Activated naive CD8-positive, alpha-beta T cell treated with anti-CD3 and anti-CD28 coated beads, Interleukin-2, amount 50 U/mL, for 24 hours (primary cell): ENCODE data around the gene ZMYM1.

Experiments used
- ATAC-seq: fragments of 150-1000 bp; cut with Tn5 transposase; one replicate; pipeline ENCODE4 v1.10.0; 2021
- DNase-seq: peaks from one replicate; pipeline ENCODE4 v3.0.0; 2021
- H3K27ac Mint-ChIP-seq: one replicate; pipeline ENCODE4 v1.8.0; 2021; ENCODE audit warnings: mild to moderate bottlenecking, mixed read lengths
- H3K27me3 Mint-ChIP-seq: one replicate; pipeline ENCODE4 v1.8.0; 2021; ENCODE audit warnings: mixed read lengths
- H3K36me3 Mint-ChIP-seq: one replicate; pipeline ENCODE4 v1.8.0; 2021; ENCODE audit warnings: low read depth, mixed read lengths
- H3K4me1 Mint-ChIP-seq: one replicate; pipeline ENCODE4 v1.8.0; 2021; ENCODE audit warnings: mixed read lengths
- H3K4me3 Mint-ChIP-seq: one replicate; pipeline ENCODE4 v1.8.0; 2021; ENCODE audit warnings: mild to moderate bottlenecking, moderate library complexity, mixed read lengths
- H3K9me3 Mint-ChIP-seq: one replicate; pipeline ENCODE4 v1.8.0; 2021; ENCODE audit warnings: mixed read lengths

ZMYM1 gene

DNA sequence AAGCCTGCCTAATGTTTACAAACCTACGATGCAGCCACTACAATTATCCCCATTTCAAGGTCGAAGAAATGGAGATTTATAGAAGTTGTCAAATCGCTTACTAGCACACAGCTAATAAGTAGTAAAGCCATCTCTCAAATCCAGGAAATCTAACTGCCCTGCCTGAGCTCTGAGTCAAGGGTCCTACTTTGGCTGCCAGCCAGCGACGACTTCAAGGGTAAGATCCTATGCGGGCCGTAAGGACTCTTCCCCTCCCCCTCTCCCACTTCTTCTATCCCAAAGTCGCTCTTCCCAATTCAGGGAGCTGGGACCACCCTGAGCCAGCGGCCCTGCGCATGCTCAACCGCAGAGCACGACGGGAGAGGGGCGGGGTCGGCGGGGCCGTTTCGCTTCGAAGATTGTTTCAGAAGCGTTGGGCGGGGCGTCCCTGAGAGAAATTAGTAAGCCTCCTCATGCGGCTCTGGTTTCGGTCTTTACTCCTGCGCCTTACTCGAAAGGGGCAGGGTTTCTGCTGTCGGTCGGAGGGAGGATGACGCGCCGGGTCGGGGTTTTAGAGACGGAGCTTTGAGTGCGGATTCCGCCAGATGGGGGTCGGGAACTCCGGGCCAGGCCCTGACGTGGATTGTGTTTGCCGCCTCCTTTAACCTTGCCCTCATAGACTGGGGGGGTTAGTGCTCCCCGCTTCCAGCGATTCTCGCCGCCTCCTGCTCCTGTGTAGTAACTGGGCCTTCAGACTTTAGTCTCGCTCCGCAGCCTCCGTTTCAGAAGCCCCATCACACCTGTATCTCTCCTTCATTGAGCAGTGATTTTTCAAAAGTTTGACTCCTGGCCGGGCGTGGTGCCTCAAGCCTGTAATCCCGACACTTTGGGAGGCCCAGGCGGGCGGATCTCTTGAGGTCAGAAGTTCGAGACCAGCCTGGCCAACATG is at the start of gene ZMYM1:
Gene ZMYM1, plus strand, starts transcription at position 383 of the 928 bp plus-strand sequence. CDS start 14,603 bp downstream, outside the sequence.
- DNase-seq = peak; percentile 92
- Mint-ChIP-seq H3K36me3 (no peaks in the 10 kb centered on the region), H3K4me3 (peak within 1 kb of the TSS; percentile 93), H3K4me1 (peaks cover 35% of the 10 kb centered on the region), H3K27ac (peak within 1 kb of the TSS; percentile 97), H3K27me3 (no peaks in the 10 kb centered on the region), H3K9me3 (no peaks in the 10 kb centered on the region)
- peak; percentile 96 for ATAC-seq

GRCh38 chr1:35029761-35030160 is 49.4 kb upstream of the ZMYM1 start:
- Mint-ChIP-seq H3K4me3 (peak overlapping the region; percentile 100), H3K9me3 (peaks cover 10% of the 10 kb centered on the region), H3K4me1 (peaks cover 39% of the 10 kb centered on the region), H3K27me3 (no peaks in the 10 kb centered on the region), H3K27ac (peak overlapping the region; percentile 3), H3K36me3 (peaks cover 28% of the 10 kb centered on the region)
- ATAC-seq = no peak
- no peak for DNase-seq

- H3K36me3 Mint-ChIP-seq = peaks cover 28% of the 10 kb centered on the region
- H3K9me3 Mint-ChIP-seq = peaks cover 10% of the 10 kb centered on the region
- peak overlapping the region; percentile 99 for H3K27ac Mint-ChIP-seq
- peaks cover 39% of the 10 kb centered on the region for H3K4me1 Mint-ChIP-seq
- H3K27me3 Mint-ChIP-seq = no peaks in the 10 kb centered on the region
- no peak for ATAC-seq
- DNase-seq = no peak
- peak overlapping the region; percentile 100 for H3K4me3 Mint-ChIP-seq
Observed at GRCh38 chr1:35030338-35030737, 48.8 kb upstream of the ZMYM1 start.

DNA sequence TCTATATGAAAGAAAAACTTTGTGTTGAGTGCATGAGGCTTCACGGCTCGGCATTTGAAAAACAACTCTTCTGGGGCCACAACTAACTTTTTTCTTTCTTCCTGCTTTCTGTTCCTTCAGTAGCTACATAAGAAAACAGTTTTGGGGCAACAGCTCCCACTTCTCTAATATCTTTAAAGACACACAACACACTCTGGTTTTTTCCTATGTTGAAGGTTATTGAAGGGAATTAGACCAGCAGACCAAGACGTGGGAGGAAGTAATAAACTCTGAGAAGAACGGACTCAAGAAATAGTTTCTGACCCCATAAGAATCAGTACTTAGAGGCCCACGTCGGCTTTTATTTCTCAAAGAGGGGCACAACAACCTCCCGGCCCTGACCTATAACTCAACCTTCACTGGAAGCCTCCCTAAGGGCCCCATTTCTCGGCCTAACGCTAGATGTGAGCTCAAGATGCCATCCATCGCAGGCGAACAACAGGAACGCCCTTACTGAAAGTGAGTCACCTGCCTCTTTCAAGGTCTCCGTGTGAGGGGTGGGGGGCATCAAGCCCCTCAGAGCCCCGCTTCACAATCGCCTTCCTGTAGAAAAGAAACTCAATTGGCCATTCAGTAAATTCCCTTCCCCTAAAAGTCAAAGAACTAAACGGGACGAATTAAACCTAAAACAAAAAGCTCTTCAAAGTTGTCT is 48.3 kb upstream of the ZMYM1 start:
- ATAC-seq (peak; percentile 70), DNase-seq (peak; percentile 42)
- peak overlapping the region; percentile 99 for H3K27ac Mint-ChIP-seq
- peaks cover 24% of the 10 kb centered on the region for H3K36me3 Mint-ChIP-seq
- peaks cover 10% of the 10 kb centered on the region for H3K9me3 Mint-ChIP-seq
- peak overlapping the region; percentile 100 for H3K4me3 Mint-ChIP-seq
- peaks cover 35% of the 10 kb centered on the region for H3K4me1 Mint-ChIP-seq
- H3K27me3 Mint-ChIP-seq = no peaks in the 10 kb centered on the region

DNA sequence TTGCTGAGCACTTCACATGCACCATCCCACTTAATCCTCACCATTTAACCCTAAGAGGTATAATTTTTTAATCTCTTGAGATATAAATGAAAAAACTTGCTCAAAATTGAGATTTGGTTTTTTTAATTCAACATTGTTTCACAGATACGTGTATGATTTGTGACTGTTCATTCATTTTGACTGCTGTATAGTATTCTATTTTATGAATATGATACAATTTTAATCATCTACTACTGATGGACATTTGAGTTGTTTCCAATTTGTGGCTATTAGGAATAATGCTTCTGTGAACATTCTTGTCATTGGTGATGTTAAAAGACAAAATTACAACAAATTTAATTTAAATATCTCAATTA is 46.8 kb upstream of the ZMYM1 start:
- Mint-ChIP-seq H3K4me3 (peak overlapping the region; percentile 100), H3K4me1 (peaks cover 28% of the 10 kb centered on the region), H3K27ac (no peak overlapping the region), H3K36me3 (peaks cover 15% of the 10 kb centered on the region), H3K27me3 (no peaks in the 10 kb centered on the region), H3K9me3 (peaks cover 10% of the 10 kb centered on the region)
- no peak for ATAC-seq
- no peak for DNase-seq

- no peak overlapping the region for H3K4me3 Mint-ChIP-seq
- no peak for ATAC-seq
Observed at GRCh38 chr1:35033346-35033745, 45.8 kb upstream of the ZMYM1 start.

DNA sequence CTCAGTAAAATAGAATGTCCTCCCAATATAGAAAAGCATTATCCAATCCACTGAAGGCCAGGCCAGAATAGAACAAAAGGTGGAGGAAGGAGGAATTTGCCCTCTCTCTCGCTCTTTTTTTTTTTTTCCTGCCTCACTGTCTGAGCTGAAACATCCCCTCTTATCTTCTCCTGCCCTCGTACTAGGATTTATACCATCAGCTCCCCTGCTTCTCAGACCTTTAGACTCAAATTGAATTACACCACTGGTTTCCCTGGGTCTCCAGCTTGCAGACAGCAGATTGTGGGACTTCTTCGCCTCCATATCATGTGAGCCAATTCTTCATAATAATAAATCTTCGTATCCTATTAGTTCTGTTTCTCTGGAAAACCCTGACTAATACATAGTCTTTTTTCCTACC is 42.6 kb upstream of the ZMYM1 start:
- no peak for ATAC-seq
- Mint-ChIP-seq H3K4me1 (peaks cover 5% of the 10 kb centered on the region), H3K4me3 (no peak overlapping the region), H3K36me3 (peaks cover 6% of the 10 kb centered on the region), H3K27me3 (no peaks in the 10 kb centered on the region), H3K27ac (no peak overlapping the region), H3K9me3 (peaks cover 10% of the 10 kb centered on the region)
- no peak for DNase-seq

More at GRCh38 chr1:35033346-35033745, 45.8 kb upstream of the ZMYM1 start:
- H3K36me3 Mint-ChIP-seq = peaks cover 10% of the 10 kb centered on the region
- peaks cover 24% of the 10 kb centered on the region for H3K4me1 Mint-ChIP-seq
- H3K27ac Mint-ChIP-seq = no peak overlapping the region
- DNase-seq = no peak
- H3K27me3 Mint-ChIP-seq = no peaks in the 10 kb centered on the region
- H3K9me3 Mint-ChIP-seq = peaks cover 10% of the 10 kb centered on the region

- peaks cover 3% of the 10 kb centered on the region for H3K36me3 Mint-ChIP-seq
- H3K27me3 Mint-ChIP-seq = no peaks in the 10 kb centered on the region
- DNase-seq (no peak), ATAC-seq (no peak)
- peaks cover under 1% of the 10 kb centered on the region for H3K4me1 Mint-ChIP-seq
- peaks cover 10% of the 10 kb centered on the region for H3K9me3 Mint-ChIP-seq
- no peak overlapping the region for H3K27ac Mint-ChIP-seq
- H3K4me3 Mint-ChIP-seq = no peak overlapping the region
Observed at GRCh38 chr1:35037206-35037605, 42.0 kb upstream of the ZMYM1 start.

DNA sequence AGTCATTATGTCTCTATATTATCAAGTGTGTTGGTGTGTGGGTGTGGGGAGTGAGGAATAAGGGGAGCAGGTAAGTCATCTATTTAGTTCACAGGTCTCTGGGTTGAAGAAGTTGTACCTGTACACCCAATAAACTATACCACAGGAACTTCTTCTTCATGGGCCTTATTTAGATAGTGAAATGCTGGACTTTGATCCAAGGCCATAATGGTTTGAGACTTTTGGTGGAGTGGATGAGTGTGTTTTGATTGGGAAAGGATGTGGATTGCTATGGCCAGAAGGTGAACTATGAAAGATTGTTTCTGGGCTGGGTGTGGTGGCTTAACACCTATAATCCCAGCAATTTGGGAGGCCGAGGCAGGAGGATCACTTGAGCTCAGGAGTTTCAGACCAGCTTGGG is 40.5 kb upstream of the ZMYM1 start:
- Mint-ChIP-seq H3K9me3 (peaks cover 4% of the 10 kb centered on the region), H3K27me3 (no peaks in the 10 kb centered on the region), H3K4me3 (no peak overlapping the region), H3K4me1 (no peaks in the 10 kb centered on the region), H3K27ac (no peak overlapping the region), H3K36me3 (peaks cover 3% of the 10 kb centered on the region)
- DNase-seq (no peak), ATAC-seq (no peak)

DNA sequence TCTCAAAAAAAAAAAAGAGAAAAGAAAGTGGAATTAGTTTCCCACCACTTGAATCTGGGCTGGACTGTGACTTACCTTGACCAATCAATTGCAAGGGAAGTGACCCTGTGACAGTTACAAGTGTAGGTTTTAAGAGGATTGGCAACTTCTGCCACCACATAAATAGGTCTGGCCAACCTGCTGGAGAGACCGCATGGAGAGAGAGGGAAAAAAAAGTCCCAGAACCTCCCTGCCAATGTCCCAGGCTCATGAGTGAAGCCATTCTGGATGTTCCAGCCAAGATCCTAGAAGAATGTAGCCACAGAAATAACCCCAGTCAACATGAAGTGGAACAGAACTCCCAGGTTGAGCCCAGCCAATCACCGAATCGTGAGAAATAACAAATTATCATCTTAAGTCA is 35.7 kb upstream of the ZMYM1 start:
- Mint-ChIP-seq H3K9me3 (no peaks in the 10 kb centered on the region), H3K36me3 (no peaks in the 10 kb centered on the region), H3K27me3 (no peaks in the 10 kb centered on the region), H3K4me3 (no peak overlapping the region), H3K27ac (no peak overlapping the region), H3K4me1 (peaks cover 2% of the 10 kb centered on the region)
- no peak for ATAC-seq
- no peak for DNase-seq

DNA sequence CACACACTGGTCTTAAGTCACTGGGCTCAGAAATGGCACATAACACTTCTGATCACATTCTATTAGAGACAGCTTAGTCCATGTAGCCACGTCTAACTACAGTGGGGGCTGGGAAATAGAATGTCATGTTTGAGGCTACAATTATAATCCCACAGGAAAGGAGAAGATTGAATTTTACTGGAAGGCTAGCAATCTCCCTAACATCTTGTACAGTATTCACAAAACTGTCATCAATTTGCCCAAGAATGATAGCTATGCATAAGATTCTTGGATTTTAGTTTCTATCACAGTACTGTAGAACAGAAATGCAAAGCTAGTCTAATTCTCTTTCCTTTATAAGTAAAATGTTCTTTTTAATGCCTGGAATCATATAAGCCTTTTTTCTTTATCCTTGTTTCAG is 34.8 kb upstream of the ZMYM1 start:
- ATAC-seq (no peak), DNase-seq (no peak)
- peaks cover 2% of the 10 kb centered on the region for H3K4me1 Mint-ChIP-seq
- no peak overlapping the region for H3K4me3 Mint-ChIP-seq
- H3K27me3 Mint-ChIP-seq = no peaks in the 10 kb centered on the region
- H3K27ac Mint-ChIP-seq = no peak overlapping the region
- no peaks in the 10 kb centered on the region for H3K36me3 Mint-ChIP-seq
- no peaks in the 10 kb centered on the region for H3K9me3 Mint-ChIP-seq

DNA sequence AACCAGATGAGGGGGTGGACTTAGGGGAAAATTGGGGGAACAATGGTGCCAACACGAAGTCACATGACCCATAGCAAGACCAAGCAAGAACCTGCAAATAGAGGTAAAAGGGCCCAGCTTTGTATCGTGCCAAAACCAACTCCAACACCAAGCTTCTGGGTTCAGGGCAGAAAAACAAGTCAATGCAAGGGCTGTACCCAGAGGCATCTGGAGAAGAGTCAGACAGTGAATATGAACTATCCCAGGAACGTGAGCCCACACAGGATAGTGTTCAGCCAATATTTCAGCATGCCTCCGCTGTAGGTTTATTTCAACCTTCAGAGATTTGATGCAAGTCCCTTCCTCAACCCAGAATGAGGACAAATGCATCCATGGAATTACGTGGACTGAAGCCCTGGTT is 32.5 kb upstream of the ZMYM1 start:
- Mint-ChIP-seq H3K36me3 (no peaks in the 10 kb centered on the region), H3K4me1 (peaks cover 2% of the 10 kb centered on the region), H3K9me3 (no peaks in the 10 kb centered on the region), H3K4me3 (no peak overlapping the region), H3K27me3 (peaks cover 6% of the 10 kb centered on the region), H3K27ac (no peak overlapping the region)
- ATAC-seq (no peak), DNase-seq (no peak)

DNA sequence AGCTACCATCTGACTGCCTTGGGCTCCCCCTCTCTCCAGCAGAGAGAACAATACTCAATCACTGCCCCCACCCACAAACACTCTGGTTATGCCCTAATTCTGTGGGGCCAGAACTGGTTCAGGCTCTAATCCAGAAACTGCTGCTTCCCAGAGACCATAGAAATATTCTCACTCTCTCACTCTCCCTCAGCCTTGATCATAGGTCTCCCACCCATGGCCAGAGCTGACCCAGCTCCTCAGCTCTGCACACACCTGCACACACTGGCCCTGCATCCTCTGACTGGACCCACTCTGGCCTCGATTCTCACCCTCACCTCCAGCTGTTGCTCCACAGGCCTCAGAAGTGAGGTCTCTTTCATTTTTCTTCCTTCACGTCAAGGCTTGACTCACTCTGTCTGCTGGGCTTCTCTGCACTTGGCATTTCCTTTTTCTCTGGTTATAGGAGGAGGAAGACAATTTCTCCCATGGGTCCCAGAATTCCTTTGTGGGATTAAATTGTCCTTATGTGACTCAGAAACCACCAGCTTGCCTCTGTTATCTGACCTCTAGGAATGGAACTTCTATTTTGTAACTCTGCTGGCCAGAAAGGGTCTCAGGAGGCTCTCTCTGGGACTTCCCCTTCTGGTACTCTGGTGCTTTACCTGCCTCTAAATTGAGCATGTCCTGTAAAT is 31.9 kb upstream of the ZMYM1 start:
- no peak overlapping the region for H3K4me3 Mint-ChIP-seq
- ATAC-seq = no peak

GRCh38 chr1:35049116-35049515 is 30.1 kb upstream of the ZMYM1 start:
- Mint-ChIP-seq H3K27ac (no peak overlapping the region), H3K4me1 (peaks cover 2% of the 10 kb centered on the region), H3K36me3 (no peaks in the 10 kb centered on the region), H3K27me3 (peaks cover 6% of the 10 kb centered on the region), H3K9me3 (no peaks in the 10 kb centered on the region), H3K4me3 (no peak overlapping the region)
- ATAC-seq (no peak), DNase-seq (no peak)

More for the DNA sequence above, 31.9 kb upstream of the ZMYM1 start:
- peaks cover 2% of the 10 kb centered on the region for H3K4me1 Mint-ChIP-seq
- H3K27ac Mint-ChIP-seq = no peak overlapping the region
- H3K9me3 Mint-ChIP-seq = no peaks in the 10 kb centered on the region
- peaks cover 6% of the 10 kb centered on the region for H3K27me3 Mint-ChIP-seq
- H3K36me3 Mint-ChIP-seq = no peaks in the 10 kb centered on the region
- no peak for DNase-seq
